GM11168 (cell line): ENCODE measurements around the gene TJP1.
"Not testable (repeated sequence)": the region's sequence is repeated elsewhere in the genome, so short reads cannot be mapped to it uniquely, and the experiment has no call there.

Experiments used
- in situ Hi-C: fragments of 300-500 bp; cut with MboI; formaldehyde crosslinking; loops from one replicate; pipeline ENCODE4 v1.12.0; 2022; ENCODE audit warnings: low sequenced_read_pairs; ENCODE audit not compliant: unreplicated experiment

The TJP1 gene

GRCh38 chr15:29672923-29673809 is 149.1 kb downstream of the TJP1 start:
- in situ Hi-C loops, result no loop called here

- in situ Hi-C loops, result no loop called here
Measured at GRCh38 chr15:29672446-29672845, 149.8 kb downstream of the TJP1 start.

DNA sequence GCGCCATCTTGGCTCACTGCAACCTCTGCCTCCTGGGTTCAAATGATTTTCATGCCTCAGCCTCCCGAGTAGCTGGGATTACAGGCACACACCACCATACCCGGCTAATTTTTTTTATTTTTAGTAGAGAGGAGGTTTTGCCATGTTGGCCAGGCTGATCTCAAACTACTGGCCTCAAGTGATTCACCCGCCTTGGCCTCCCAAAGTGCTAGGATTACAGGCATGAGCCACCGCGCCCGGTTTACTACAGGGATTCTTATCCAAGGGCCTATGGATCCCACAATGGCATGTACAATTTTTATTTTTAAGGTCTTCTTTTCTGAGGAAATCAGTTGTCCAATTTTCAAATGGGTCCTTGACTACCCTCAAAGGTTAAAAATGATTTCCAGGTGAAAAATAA is 150.2 kb downstream of the TJP1 start:
- in situ Hi-C loops, result not testable (repeated sequence)

DNA sequence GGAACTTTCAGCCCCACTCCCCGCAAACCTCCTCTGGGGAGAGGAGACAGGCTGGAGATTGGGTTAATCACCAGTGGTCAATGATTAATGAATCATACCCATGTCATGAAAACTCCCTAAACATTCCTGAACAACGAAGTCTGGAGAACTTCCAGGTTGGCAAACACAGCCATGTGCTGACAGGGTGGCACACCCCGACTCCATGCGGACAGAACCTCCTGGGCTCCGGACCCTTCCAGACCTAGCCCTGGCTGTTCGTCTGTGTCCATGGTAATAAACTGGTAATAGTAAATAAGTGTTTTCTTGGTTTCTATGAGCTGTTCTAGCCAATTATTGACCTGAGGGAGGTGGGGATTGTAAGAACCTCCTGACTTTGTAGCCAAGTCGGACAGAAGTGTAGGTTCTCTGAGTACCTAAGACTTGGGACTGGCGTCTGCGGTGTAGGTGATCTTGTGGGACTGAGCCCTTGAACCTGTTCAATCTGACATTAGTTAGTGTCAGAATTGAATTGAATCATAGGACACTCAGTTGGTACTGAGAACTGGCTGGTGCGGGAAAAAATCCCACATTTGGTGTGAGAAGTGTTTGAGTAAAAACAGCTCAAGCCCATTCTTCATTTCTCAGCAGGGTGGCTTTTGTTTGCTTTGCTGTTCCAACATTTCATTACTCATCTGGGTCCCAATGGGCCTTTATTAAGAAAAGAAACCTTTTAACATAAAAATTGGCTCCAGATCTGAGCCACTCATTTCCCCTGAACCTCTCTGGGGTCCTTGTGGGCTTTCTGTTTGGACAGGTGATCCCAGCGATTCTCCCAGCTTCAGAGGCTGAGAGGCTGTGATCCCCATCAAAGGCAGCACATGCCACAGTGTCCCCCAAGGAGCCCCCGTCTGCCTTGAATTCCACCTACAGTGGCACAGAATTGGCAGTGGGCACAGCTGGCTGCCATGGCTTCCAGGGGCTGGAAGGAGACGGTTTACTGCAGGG is 151.0 kb downstream of the TJP1 start:
- in situ Hi-C loops, result no loop called here

DNA sequence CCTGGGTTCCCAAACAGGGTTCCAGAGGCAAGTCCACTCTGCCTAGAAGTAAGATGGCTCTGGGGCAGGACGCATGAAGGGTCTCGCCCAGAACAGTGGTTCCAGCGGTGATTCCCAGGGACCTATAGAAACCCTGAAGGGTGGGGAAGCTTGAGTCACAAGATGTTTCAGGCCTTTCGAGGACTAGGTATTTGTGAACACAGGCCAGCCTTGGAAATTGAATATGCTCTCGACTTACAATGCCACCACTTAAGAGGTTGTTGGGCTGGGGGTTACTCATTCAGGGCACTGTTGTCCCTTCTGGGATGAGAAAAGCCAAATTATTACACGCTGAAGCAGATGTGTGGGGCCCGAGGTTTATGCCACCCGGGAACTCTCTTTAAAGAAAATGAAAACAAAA is 152.0 kb downstream of the TJP1 start:
- in situ Hi-C loops, result no loop called here

DNA sequence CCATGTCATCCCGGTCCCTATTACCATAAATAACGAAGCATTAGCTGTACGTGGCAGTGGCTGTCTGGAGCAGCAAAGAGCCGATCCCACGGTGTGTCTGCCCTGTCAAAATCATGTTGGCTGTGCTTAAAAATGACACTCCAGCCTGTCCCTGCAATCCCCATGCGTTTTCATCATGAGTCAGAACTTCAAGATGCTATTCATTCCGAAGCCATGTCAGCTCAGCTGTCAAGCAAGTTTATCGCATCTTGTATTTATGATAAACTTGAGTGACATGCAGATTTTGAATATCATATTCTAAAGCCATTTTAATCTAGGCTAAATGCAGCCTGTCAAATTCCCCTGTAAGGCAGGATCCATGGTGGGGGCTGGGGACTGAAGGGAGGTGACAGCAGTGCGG is 152.4 kb downstream of the TJP1 start:
- in situ Hi-C loops, result no loop called here

- in situ Hi-C loops, result no loop called here
Measured at GRCh38 chr15:29668120-29668602, 154.1 kb downstream of the TJP1 start.

DNA sequence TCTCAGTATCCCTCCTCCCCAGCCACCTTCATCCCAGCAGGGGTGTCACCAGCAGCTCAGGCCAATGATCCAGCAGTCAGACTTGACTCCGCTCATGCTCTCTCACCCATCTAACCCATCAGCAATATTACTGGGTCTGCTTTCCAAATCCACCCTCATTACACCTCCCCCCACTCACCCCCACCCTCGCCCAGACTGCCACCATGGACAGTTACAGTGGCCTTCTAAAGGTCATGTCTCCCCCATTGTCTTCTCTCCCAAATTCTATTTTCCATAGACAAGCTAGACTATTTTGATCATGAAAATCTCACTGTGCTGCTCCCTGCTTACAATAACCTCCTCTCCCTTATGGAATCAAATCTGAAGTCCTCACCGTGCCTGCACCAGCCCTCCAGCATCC is 156.0 kb downstream of the TJP1 start:
- in situ Hi-C loops, result no loop called here

DNA sequence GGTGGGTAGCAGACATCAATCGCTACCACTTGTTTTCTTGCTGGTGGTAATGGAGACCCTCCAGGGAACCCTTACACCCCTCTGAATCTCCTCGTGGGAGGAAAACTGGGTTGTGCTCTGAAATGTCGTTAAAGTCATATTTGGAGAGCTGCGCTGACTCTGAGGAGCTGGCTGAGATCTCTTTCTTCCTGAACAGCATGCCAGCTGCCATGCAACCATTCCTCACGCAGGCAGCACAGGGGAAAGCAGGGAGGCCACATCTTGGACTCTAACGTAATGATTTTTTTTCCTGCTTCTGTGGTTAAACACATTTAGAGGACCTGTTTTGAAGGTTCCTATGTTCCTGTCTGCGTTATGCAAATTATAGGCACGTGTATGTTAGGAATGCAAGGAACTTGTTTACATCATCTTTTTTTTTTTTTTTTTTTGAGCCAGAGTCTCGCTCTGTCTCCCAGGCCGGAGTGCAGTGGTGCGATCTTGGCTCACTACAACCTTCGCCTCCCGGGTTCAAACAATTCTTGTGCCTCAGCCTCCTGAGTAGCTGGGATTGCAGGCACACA is 156.7 kb downstream of the TJP1 start:
- in situ Hi-C loops, result no loop called here

- in situ Hi-C loops, result no loop called here
Measured at GRCh38 chr15:29664406-29664805, 157.9 kb downstream of the TJP1 start.

DNA sequence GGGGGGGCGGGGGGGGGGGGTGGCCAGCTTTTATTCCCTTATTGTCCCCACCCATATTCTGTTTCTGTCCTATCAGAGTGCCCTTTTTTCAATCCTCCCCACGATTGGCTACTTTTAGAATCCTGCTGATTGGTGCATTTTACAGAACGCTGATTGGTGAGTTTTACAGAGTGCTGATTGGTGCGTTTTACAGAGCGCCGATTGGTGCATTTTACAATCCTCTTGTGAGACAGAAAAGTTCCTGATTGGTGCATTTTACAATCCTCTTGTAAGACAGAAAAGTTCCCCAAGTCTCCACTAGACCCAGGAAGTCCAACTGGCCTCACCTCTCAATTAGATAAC is 164.8 kb downstream of the TJP1 start:
- in situ Hi-C loops, result not testable (repeated sequence)

GRCh38 chr15:29656636-29657475 is 165.4 kb downstream of the TJP1 start:
- in situ Hi-C loops, result no loop called here

- in situ Hi-C loops, result no loop called here
Measured at GRCh38 chr15:29652595-29652994, 169.7 kb downstream of the TJP1 start.

GRCh38 chr15:29651476-29652233 is 170.6 kb downstream of the TJP1 start:
- in situ Hi-C loops, result no loop called here
